ES-I3 (cell line): ENCODE results near the gene CCR4.
"Not testable (repeated sequence)": the region's sequence is repeated elsewhere in the genome, so short reads cannot be mapped to it uniquely, and the experiment has no call there.

Experiments used
- H3K36me3 ChIP-seq: 2 replicates; pipeline ENCODE4 v1.6.1; 2013; ENCODE audit warnings: mild to moderate bottlenecking, low read length, control low read depth, moderate library complexity; ENCODE audit not compliant: insufficient read depth
- H3K4me1 ChIP-seq: 2 replicates; pipeline ENCODE4 v1.6.1; 2013; ENCODE audit warnings: mild to moderate bottlenecking, control low read depth, low read length; ENCODE audit not compliant: insufficient read depth
- H3K9ac ChIP-seq: 2 replicates; pipeline ENCODE4 v1.6.1; 2013; ENCODE audit warnings: low read depth, mild to moderate bottlenecking, low read length, moderate library complexity
- H3K9me3 ChIP-seq: 2 replicates; pipeline ENCODE4 v1.6.1; 2013; ENCODE audit warnings: mild to moderate bottlenecking, low read length, moderate library complexity; ENCODE audit not compliant: control insufficient read depth, insufficient read depth

CCR4 gene

GRCh38 chr3:32951410-32951811 is at the start of gene CCR4:
TSS of gene CCR4 (plus strand) at chr3:32951644. CDS start at chr3:32953423, 1,779 bp downstream.
- Histone ChIP-seq H3K9me3 (no peaks in the 10 kb centered on the region), H3K4me1 (no peaks in the 10 kb centered on the region), H3K36me3 (no peaks in the 10 kb centered on the region), H3K9ac (no peak within 1 kb of the TSS)

DNA sequence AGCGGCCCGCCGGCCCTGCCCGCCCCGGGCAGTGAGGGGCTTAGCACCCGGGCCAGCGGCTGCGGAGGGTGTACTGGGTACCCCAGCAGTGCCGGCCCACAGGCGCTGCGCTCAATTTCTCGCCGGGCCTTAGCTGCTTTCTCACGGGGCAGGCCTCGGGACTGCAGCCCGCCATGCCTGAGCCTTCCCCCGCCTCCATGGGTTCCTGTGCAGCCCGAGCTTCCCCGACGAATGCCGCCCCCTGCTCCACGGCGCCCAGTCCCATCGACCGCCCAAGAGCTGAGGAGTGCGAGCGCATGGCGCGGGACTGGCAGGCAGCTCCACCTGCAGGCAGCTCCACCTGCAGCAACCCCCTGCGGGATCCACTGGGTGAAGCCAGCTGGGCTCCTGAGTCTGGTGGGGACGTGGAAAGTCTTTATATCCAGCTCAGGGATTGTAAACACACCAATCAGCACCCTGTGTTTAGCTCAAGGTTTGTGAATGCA is 48.5 kb upstream of the CCR4 start:
- not testable (repeated sequence) for H3K4me1 ChIP-seq, H3K9me3 ChIP-seq, H3K36me3 ChIP-seq
- H3K9ac ChIP-seq, result peak overlapping the region; percentile 28; the same call in 1 of the 2 replicates

DNA sequence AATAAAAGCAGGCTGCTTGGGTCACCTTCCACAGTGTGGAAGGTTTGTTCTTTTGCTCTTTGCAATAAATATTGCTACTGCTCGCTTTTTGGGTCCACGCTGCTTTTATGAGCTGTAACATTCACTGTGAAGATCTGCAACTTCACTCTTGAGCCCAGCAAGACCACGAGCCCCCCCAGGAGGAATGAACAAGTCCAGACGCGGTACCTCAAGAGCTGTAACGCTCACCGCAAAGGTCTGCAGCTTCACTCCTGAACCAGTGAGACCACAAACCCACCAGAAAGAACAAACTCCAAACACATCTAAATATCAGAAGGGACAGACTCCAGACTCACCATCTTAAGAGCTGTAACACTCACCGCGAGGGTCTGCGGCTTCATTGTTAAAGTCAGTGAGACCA is 47.5 kb upstream of the CCR4 start:
- Histone ChIP-seq H3K4me1 (no peaks in the 10 kb centered on the region), H3K36me3 (no peaks in the 10 kb centered on the region), H3K9ac (no peak overlapping the region), H3K9me3 (no peaks in the 10 kb centered on the region; the same call in 1 of the 2 replicates)

- H3K4me1 ChIP-seq, result no peaks in the 10 kb centered on the region
- no peak overlapping the region for H3K9ac ChIP-seq
- H3K36me3 ChIP-seq, result no peaks in the 10 kb centered on the region
- no peaks in the 10 kb centered on the region for H3K9me3 ChIP-seq
These were observed 41.4 kb upstream of the CCR4 start for GRCh38 chr3:32909999-32910398.

GRCh38 chr3:32910954-32911353 is 40.5 kb upstream of the CCR4 start:
- H3K9ac ChIP-seq, result no peak overlapping the region
- no peaks in the 10 kb centered on the region for H3K9me3 ChIP-seq
- H3K36me3 ChIP-seq, result no peaks in the 10 kb centered on the region
- no peaks in the 10 kb centered on the region for H3K4me1 ChIP-seq

DNA sequence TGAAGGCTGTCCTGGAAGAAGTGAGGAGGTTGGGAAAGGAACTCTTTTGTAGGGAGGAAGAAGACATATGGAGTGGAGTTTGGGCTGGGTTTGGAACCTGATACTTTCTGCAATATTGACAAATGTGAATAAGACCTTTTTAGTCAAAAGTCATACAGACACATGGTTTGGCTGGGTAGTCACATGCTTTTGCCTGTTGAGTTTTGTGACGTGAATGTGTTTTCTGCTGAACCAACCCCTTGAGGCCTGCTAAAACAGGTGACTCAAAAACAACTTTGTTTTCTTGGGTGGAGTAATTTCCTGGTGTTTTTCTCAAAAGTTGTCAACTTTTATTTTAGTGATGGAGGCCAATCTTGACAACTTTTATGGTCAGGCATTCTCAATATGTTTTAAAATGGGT is 39.4 kb upstream of the CCR4 start:
- Histone ChIP-seq H3K4me1 (no peaks in the 10 kb centered on the region), H3K9me3 (no peaks in the 10 kb centered on the region), H3K9ac (no peak overlapping the region), H3K36me3 (no peaks in the 10 kb centered on the region)

DNA sequence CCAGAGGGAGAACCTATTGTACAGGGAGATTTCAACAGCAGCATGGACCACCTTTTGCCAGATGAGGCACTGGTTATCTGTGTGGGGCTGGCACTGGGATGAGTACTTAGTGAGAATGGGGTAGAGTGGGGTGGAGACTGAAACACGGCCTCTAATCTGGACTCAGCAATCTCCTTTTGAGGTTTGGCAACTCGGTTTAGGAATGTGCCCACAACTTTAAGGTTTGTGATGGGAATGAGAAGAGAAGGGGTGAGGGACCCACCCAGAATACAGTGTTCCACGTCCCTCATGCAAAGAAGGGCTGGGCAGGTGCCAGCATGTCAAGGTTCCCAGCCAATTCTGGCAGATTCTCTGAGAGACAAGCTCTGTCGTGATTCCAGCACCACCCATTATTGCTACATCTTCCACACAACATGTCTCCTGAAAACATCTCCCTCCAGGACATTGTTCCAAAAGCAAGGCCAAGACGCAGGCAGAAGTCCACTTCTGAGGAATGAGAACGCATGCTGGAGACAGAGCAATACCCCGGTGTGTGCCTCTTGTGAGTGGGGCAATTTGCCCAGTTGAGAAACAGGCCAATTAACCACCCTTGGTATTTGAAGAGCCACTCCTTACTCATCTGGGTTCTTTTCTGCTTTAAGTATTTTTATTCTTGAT is 37.5 kb upstream of the CCR4 start:
- Histone ChIP-seq H3K9ac (no peak overlapping the region), H3K36me3 (no peaks in the 10 kb centered on the region), H3K9me3 (no peaks in the 10 kb centered on the region), H3K4me1 (no peaks in the 10 kb centered on the region)

- no peaks in the 10 kb centered on the region for H3K9me3 ChIP-seq
- no peaks in the 10 kb centered on the region for H3K4me1 ChIP-seq
- no peak overlapping the region for H3K9ac ChIP-seq
- H3K36me3 ChIP-seq, result no peaks in the 10 kb centered on the region
These were observed 31.5 kb upstream of the CCR4 start for GRCh38 chr3:32919920-32920319.

- no peak overlapping the region for H3K9ac ChIP-seq
- no peaks in the 10 kb centered on the region for H3K9me3 ChIP-seq
- H3K4me1 ChIP-seq, result no peaks in the 10 kb centered on the region
- H3K36me3 ChIP-seq, result no peaks in the 10 kb centered on the region
These were observed 29.4 kb upstream of the CCR4 start for GRCh38 chr3:32922078-32922477.

- no peak overlapping the region for H3K9ac ChIP-seq
- no peaks in the 10 kb centered on the region for H3K9me3 ChIP-seq
- H3K4me1 ChIP-seq, result no peaks in the 10 kb centered on the region
- no peaks in the 10 kb centered on the region for H3K36me3 ChIP-seq
These were observed 21.3 kb upstream of the CCR4 start for GRCh38 chr3:32930161-32930560.

DNA sequence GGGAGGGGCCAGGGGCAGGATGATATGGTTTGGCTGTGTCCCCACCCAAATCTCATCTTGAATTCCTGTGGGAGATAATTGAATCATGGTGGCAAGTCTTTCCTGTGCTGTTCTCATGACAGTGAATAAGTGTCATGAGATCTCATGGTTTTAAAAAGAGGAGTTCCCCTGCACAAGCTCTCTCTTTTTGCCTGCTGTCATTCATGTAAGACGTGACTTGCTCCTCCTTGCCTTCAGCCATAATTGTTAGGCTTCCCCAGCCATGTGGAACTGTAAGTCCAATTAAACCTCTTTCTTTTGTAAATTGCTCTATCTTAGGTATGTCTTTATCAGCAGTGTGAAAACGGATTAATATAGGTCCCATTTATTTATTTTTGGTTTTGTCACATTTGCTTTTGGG is 20.2 kb upstream of the CCR4 start:
- not testable (repeated sequence) for H3K9ac ChIP-seq, H3K9me3 ChIP-seq, H3K36me3 ChIP-seq, H3K4me1 ChIP-seq

DNA sequence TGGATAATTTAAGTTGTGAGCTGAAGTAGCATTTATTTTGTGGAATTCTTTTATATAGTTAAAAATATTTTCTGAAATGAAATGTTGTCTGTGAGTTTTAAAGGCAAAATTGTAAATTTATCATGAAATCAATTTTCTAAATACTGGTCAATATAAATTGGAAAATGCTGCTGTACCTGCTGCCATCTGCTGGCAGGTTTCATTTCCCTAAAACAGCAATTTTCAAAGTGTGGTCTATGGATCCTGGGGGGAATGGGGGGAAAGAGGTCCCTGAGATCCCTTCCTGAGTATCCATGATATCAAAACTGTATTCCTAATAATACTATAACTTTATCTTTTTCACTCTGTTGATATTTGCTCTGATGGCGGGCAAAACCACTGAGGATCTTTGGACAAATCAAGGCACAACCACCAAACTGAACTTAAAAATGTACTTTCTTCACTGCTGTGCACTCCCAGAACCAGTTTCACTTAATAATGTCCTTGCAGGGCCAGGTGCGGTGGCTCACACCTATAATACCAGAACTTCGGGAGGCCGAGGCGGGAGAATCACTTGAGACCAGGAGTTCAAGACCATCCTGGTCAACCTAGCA is 17.2 kb upstream of the CCR4 start:
- no peaks in the 10 kb centered on the region for H3K9me3 ChIP-seq
- H3K4me1 ChIP-seq, result 0 out of 2 replicates have a peak, but pooled peaks cover 4% of the 10 kb centered on the region
- H3K9ac ChIP-seq, result no peak overlapping the region
- no peaks in the 10 kb centered on the region for H3K36me3 ChIP-seq

GRCh38 chr3:32937331-32937730 is 14.1 kb upstream of the CCR4 start:
- H3K9ac ChIP-seq, result no peak overlapping the region
- H3K36me3 ChIP-seq, result no peaks in the 10 kb centered on the region
- 0 out of 2 replicates have a peak, but pooled peaks cover 4% of the 10 kb centered on the region for H3K4me1 ChIP-seq
- no peaks in the 10 kb centered on the region for H3K9me3 ChIP-seq

GRCh38 chr3:32939531-32940284 is 11.7 kb upstream of the CCR4 start:
- not testable (repeated sequence) for H3K9me3 ChIP-seq, H3K36me3 ChIP-seq, H3K4me1 ChIP-seq, H3K9ac ChIP-seq

DNA sequence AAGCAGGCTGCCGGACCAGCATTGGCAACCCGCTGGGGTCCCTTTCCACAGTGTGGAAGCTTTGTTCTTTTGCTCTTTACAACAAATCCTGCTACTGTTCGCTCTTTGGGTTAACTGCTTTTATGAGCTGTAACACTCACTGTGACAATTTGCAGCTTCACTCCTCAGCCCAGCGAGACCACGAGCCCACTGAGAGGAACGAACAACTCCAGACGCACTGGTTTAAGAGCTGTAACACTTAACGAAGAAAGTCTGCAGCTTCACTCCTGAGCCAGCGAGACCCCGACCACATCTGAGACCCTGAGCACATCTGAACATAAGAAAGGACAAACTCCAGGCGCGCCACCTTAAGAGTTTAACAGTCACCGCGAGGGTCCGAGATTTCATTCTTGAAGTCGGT is 10.7 kb upstream of the CCR4 start:
- H3K36me3 ChIP-seq, result no peaks in the 10 kb centered on the region
- 0 out of 2 replicates have a peak, but pooled peaks cover 4% of the 10 kb centered on the region for H3K4me1 ChIP-seq
- no peak overlapping the region for H3K9ac ChIP-seq
- no peaks in the 10 kb centered on the region for H3K9me3 ChIP-seq
